HepG2 (cell line): ENCODE data around the gene CNN3. TPM values are rescaled to one million over a fixed set of nuclear protein-coding genes. Genes with fewer than 3 reads are reported as not detected.
A peak's percentile ranks its signal among the peaks of the same experiment; 100 is the strongest.

Experiments
- ATAC-seq: fragments of 200-7000 bp; cut with Tn5 transposase; 3 replicates; pipeline ENCODE4 v1.9.1; 2020; ENCODE audit warnings: mild to moderate bottlenecking, moderate library complexity
- BruUV-seq: library from RNA; stranded (reverse); fragments of 400-500 nt; replicated peaks from 2 replicates; lab custom pipeline; 2021; lab: Mats Ljungman, UMichigan
- CTCF ChIA-PET: fragments of 300-600 bp; formaldehyde crosslinking; extraction: SDS; loops from one replicate; lab custom pipeline; 2021; ENCODE audit warnings: low total read pairs, inconsistent platforms, low intra/inter-chr PET ratio; lab: Yijun Ruan, JAX
- POLR2A ChIA-PET: fragments of 350-600 bp; sonication (Branson Sonifier 250); formaldehyde crosslinking; loops from one replicate; lab custom pipeline; 2020; ENCODE audit warnings: antibody characterized with exemption, inconsistent platforms; lab: Yijun Ruan, JAX
- DNase-seq: peaks from one replicate; pipeline ENCODE4 v3.0.0-alpha.2; 2015; ENCODE audit warnings: low spot score
- FAIRE-seq: peaks from 3 replicates; lab custom pipeline; 2011; peaks lifted over from hg19 to GRCh38; lab: Jason Lieb, UNC
- H2AFZ ChIP-seq: one replicate; pipeline ENCODE4 v1.6.1; 2011; ENCODE audit warnings: low read length, inconsistent platforms
- H3K27ac ChIP-seq: fragments of 300-600 bp; 3 replicates; pipeline ENCODE4 v1.8.0; 2011; ENCODE audit warnings: mixed run types, mild to moderate bottlenecking, mixed read lengths, low read length, inconsistent platforms; ENCODE audit not compliant: insufficient read depth; ENCODE audit errors: extremely low read length
- H3K27me3 ChIP-seq, 2 experiments: fragments of 200-600 bp in 1 of 2; 2 replicates in 1 of 2; 3 replicates in 1 of 2; pipeline versions ENCODE4 v1.6.0 to v1.8.0; 2011; ENCODE audit warnings: low read length in 2 of 2, mild to moderate bottlenecking in 2 of 2, moderate library complexity in 2 of 2, inconsistent platforms in 1 of 2; ENCODE audit not compliant: insufficient read depth in 2 of 2, control insufficient read depth in 1 of 2
- H3K36me3 ChIP-seq, 2 experiments: fragments of 200-600 bp in 1 of 2; replicated peaks in 1 of 2; 2 replicates in 1 of 2; 3 replicates in 1 of 2; pipeline versions ENCODE4 v1.5.1 to v1.8.0; 2011; ENCODE audit warnings: low read length in 2 of 2, inconsistent platforms in 1 of 2; ENCODE audit not compliant: insufficient read depth in 2 of 2, control insufficient read depth in 1 of 2
- H3K4me1 ChIP-seq: 2 replicates; pipeline ENCODE4 v1.5.1; 2012; ENCODE audit warnings: low read length, inconsistent platforms; ENCODE audit not compliant: insufficient read depth
- H3K4me2 ChIP-seq: 2 replicates; pipeline ENCODE4 v1.6.0; 2011; ENCODE audit warnings: low read depth, low read length, inconsistent platforms
- H3K4me3 ChIP-seq, 3 experiments: fragments of 200-600 bp in 1 of 3; sonication (generic), shearing (Covaris generic) in 1 of 3; replicated peaks in 1 of 3; 2 replicates each; pipeline ENCODE4 v1.5.1; 2011 to 2016; ENCODE audit warnings: low read length in 3 of 3, inconsistent platforms in 2 of 3, low read depth in 2 of 3, mild to moderate bottlenecking in 2 of 3, control low read depth in 1 of 3, mixed read lengths in 1 of 3; ENCODE audit not compliant: insufficient read depth in 1 of 3
- H3K79me2 ChIP-seq: one replicate; pipeline ENCODE4 v1.6.1; 2011; ENCODE audit warnings: low read length, inconsistent platforms; ENCODE audit not compliant: insufficient read depth
- H3K9ac ChIP-seq: 2 replicates; pipeline ENCODE4 v1.6.0; 2011; ENCODE audit warnings: mild to moderate bottlenecking, low read depth, low read length, inconsistent platforms; ENCODE audit not compliant: insufficient read depth
- H3K9me3 ChIP-seq: 2 replicates; pipeline ENCODE4 v1.5.1; 2012; ENCODE audit warnings: mild to moderate bottlenecking, low read length
- H4K20me1 ChIP-seq: 2 replicates; pipeline ENCODE4 v1.6.0; 2011; ENCODE audit warnings: inconsistent platforms, mild to moderate bottlenecking, low read length, moderate library complexity; ENCODE audit not compliant: insufficient read depth
- CBFB ChIP-seq: sonication (generic); formaldehyde crosslinking; IDR thresholded peaks from 2 replicates; pipeline ENCODE4 v1.4.0; 2020; ENCODE audit warnings: missing genetic modification reagents
- MAFF ChIP-seq: IDR thresholded peaks from 2 replicates; pipeline ENCODE4 v1.6.1; 2011; ENCODE audit warnings: low read depth, low read length, improper control_type of control experiment
- MAFK ChIP-seq, 2 experiments: IDR thresholded peaks in 1 of 2; conservative IDR thresholded peaks in 1 of 2; 2 replicates each; pipeline ENCODE4 v1.6.1; 2011; ENCODE audit warnings: improper control_type of control experiment in 2 of 2, low read length in 2 of 2
- MEF2D ChIP-seq: sonication (generic); formaldehyde crosslinking; IDR thresholded peaks from 2 replicates; pipeline ENCODE4 v1.5.1; 2020; ENCODE audit warnings: mild to moderate bottlenecking, missing genetic modification reagents
- PHB2 ChIP-seq: fragments of 450-650 bp; IDR thresholded peaks from 2 replicates; pipeline ENCODE4 v1.6.1; 2018; ENCODE audit not compliant: partially characterized antibody
- SOX13 ChIP-seq, 3 experiments: fragments of 450-650 bp in 1 of 3; sonication (generic) in 1 of 3; formaldehyde crosslinking in 1 of 3; IDR thresholded peaks in 2 of 3; conservative IDR thresholded peaks in 1 of 3; 2 replicates each; pipeline versions ENCODE4 v1.5.0 to v1.6.1; 2016 to 2020; ENCODE audit warnings: antibody characterized with exemption in 1 of 3, mild to moderate bottlenecking in 1 of 3, missing compliant biosample characterization in 1 of 3, missing genetic modification reagents in 1 of 3, moderate library complexity in 1 of 3
- USF2 ChIP-seq, 2 experiments: sonication (generic) in 1 of 2; formaldehyde crosslinking in 1 of 2; IDR thresholded peaks; 2 replicates each; pipeline versions ENCODE4 v1.5.1 to v1.6.1; 2011 to 2020; ENCODE audit warnings: borderline replicate concordance in 1 of 2, low read depth in 1 of 2, low read length in 1 of 2, mild to moderate bottlenecking in 1 of 2, missing genetic modification reagents in 1 of 2, moderate library complexity in 1 of 2
- ZNF691 ChIP-seq: sonication (generic); formaldehyde crosslinking; IDR thresholded peaks from 2 replicates; pipeline ENCODE4 v1.4.0; 2020; ENCODE audit warnings: missing genetic modification reagents, low read depth, mild to moderate bottlenecking, borderline replicate concordance
- ZNF703 ChIP-seq: sonication (generic); formaldehyde crosslinking; IDR thresholded peaks from 2 replicates; pipeline ENCODE4 v1.5.1; 2020; ENCODE audit warnings: missing genetic modification reagents, mild to moderate bottlenecking, moderate library complexity, borderline replicate concordance
- WGBS: methylation state at CpG from one replicate; pipeline ENCODE4 v1.1.6; 2017; ENCODE audit warnings: low lambda C conversion rate; 5-methylcytosine and 5-hydroxymethylcytosine counted together
- in situ Hi-C: cut with HindIII; loops from 2 replicates; pipeline ENCODE4 v1.10.0; 2017; ENCODE audit warnings: low pct_unique_long_range_greater_than_20kb; ENCODE audit not compliant: extremely low pct_ligation_motif_present
- intact Hi-C: fragments of 100-400 bp; cut with micrococcal nuclease; formaldehyde crosslinking; loops from one replicate; pipeline ENCODE4 v1.10.0; 2022; ENCODE audit not compliant: unreplicated experiment
- polyA plus RNA-seq, 8 experiments: library from polyadenylated mRNA; depleted of rRNA in 3 of 8; stranded (reverse) in 7 of 8; unstranded in 1 of 8; fragments of >200 nt; fragmentation: Illumina TruSeq in 4 of 8; extraction: Trizol in 4 of 8; gene quantifications; 2 replicates each; pipeline versions ENCODE4 v1.2.1 to v1.2.3, GENCODE V29; 2011 to 2016; ENCODE audit warnings: low read depth in 4 of 8, missing spikeins in 1 of 8, mixed read lengths in 1 of 8; ENCODE audit not compliant: insufficient read depth in 1 of 8
- total RNA-seq, 5 experiments: library from RNA; depleted of rRNA; stranded (reverse); fragments of >200 nt; fragmentation: Illumina TruSeq; extraction: Trizol; gene quantifications; 2 replicates each; pipeline ENCODE4 v1.2.3, GENCODE V29; 2016; ENCODE audit warnings: low read depth in 1 of 5

Gene CNN3
- total and polyA plus RNA-seq, 2 of the 13 experiments (the other 11 are each of a cell fraction or from before 2014, with no cell fraction given) = 113 to 223 TPM

GRCh38 chr1:94925561-94926125 lies 1.3 kb downstream of the CNN3 start (continued):
- no peak for TF ChIP-seq ZNF691
- peak; percentile 32; the same call in 1 of the 2 replicates for TF ChIP-seq CBFB (CRISPR knock-in tag)
- TF ChIP-seq SOX13 (IDR thresholded peaks at IDR 0.05) = no peak
- peak in 1 of 2 experiments; percentile 34; a peak in 2 of 4 replicates for TF ChIP-seq SOX13 (CRISPR knock-in tag; conservative IDR thresholded peaks at IDR 0.05 in 1 of 2, IDR thresholded peaks at IDR 0.05 in 1 of 2)
- peak; percentile 35; the same call in 1 of the 2 replicates for TF ChIP-seq MEF2D (CRISPR knock-in tag)
- no peak for TF ChIP-seq ZNF703 (CRISPR knock-in tag)

- 0% methylated on average over 2 of the region's 2 CpGs for WGBS
- DNase-seq (no peak), FAIRE-seq (no peak), ATAC-seq (no peak)
- intact Hi-C loops (loop anchor here (5.0 kb wide), 1 partner anchor 307 kb away; the partner anchor contains the start of gene RWDD3), in situ Hi-C loops (no loop called here)
- H3K27me3 ChIP-seq = no peaks in the 10 kb centered on the region; a peak in 1 of 5 replicates
- H3K36me3 ChIP-seq = 0 out of 5 replicates have a peak, but pooled peaks cover 0 to 11% of the 10 kb centered on the region in 2 experiments
- H3K79me2 ChIP-seq = peaks cover 93% of the 10 kb centered on the region
- peak overlapping the region; percentile 79 to 81 (median 80) for H3K4me3 ChIP-seq
- TF ChIP-seq USF2 (IDR thresholded peaks at IDR 0.05; ENCODE audit: low read depth, low read length) = no peak
- TF ChIP-seq USF2 (CRISPR knock-in tag; IDR thresholded peaks at IDR 0.05; ENCODE audit: borderline replicate concordance) = 0 out of 2 replicates have a peak, but pooled peaks have one; percentile 32
- 0 out of 4 replicates have a peak, but pooled peaks have one; percentile 13 to 32 for TF ChIP-seq MAFK (conservative IDR thresholded peaks at IDR 0.05 in 1 of 2, IDR thresholded peaks at IDR 0.05 in 1 of 2; ENCODE audit: low read length in 2 of 2)
- no peak for TF ChIP-seq PHB2
- TF ChIP-seq MAFF = 0 out of 2 replicates have a peak, but pooled peaks have one; percentile 29
- CTCF ChIA-PET = interaction anchor here (3.5 kb wide), 1 partner anchor 117 kb away, joined by 22 read pairs; no protein-coding TSS in a partner anchor
- H3K4me2 ChIP-seq = peak overlapping the region; percentile 78
- peaks cover 43% of the 10 kb centered on the region for H4K20me1 ChIP-seq
- H2AFZ ChIP-seq = no peak overlapping the region
- peak overlapping the region; percentile 95 for H3K27ac ChIP-seq
- BruUV-seq = TSS peak; percentile 63
- peak overlapping the region; percentile 84 for H3K9ac ChIP-seq
- POLR2A ChIA-PET = interaction anchor here (0.9 to 1.5 kb wide), 3 partner anchors 37 to 116 kb away, joined by 3 read pairs; no protein-coding TSS in a partner anchor
- no peaks in the 10 kb centered on the region for H3K9me3 ChIP-seq
- H3K4me1 ChIP-seq = peaks cover 68% of the 10 kb centered on the region
Observed at GRCh38 chr1:94925004-94925403, 1.9 kb downstream of the CNN3 start.
